Activated gamma-delta T cell treated with Interleukin-2 at 50 U/mL for 16 hours (primary cell): Measurements from ENCODE around the gene FMN1.

Source experiments
- DNase-seq: peaks from one replicate; pipeline ENCODE4 v3.0.0-alpha.2; 2020

Gene FMN1

DNA sequence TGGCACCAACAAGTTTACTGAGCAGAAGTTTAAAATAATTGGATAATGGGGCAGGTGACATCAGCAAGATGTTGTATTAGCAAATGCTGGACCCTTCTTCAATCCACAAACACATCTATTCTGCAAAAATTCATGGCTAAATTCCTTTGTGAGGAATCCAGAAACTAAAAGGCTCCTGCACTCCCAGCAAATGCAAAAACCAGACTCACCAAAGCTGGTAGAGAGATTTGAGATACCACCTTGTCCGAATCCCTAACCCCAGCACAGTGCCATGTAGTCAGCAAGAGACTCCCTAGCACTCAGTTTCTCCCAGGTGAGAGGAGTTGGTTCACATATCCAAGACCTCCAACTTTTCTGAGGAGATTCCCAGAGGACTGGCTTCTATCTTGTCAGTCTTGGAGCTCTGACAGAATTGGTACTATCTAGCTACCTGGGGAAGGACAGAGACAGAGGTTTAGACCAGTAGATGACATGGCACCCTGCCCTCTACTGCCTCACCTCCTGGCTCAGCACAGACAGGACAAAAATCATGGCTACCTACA lies 454.9 kb downstream of the FMN1 start:
- DNase-seq, result no peak

- DNase-seq, result no peak
Measured at GRCh38 chr15:32738666-32739065, 455.8 kb downstream of the FMN1 start.

DNA sequence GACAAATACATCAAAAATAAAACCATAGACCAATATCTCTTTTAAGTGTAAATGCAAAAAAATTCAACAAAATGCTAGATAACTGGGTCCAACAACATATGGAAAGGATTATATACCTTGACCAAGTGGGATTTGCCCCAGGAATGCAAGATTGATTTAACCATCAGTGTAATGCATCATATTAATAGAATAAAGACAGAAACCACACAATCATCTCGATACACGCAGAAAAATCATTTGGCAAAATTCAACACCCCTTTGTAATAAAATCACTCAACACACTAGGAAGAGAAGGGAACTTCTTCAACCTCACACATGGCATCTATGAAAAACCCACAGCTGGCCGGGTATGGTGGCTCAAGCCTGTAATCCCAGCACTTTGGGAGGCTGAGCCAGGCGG lies 457.2 kb downstream of the FMN1 start:
- DNase-seq, result no peak

DNA sequence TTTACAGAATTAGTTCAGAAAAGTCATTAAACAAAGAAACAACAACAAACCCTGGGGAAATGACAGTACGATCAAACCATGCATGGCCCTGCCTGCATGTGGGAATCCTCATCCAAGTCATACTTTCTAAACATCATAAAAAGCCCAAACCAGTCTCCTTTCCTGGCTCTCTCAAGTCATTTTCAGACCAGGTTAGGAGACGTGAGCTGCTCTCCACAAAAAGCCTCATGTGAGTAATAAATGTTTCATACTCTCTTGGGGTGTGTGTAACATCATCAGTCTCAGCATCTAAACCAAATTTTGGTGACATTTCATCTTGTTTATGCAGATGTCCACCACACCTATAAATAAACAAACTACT lies 457.8 kb downstream of the FMN1 start:
- DNase-seq, result no peak

DNA sequence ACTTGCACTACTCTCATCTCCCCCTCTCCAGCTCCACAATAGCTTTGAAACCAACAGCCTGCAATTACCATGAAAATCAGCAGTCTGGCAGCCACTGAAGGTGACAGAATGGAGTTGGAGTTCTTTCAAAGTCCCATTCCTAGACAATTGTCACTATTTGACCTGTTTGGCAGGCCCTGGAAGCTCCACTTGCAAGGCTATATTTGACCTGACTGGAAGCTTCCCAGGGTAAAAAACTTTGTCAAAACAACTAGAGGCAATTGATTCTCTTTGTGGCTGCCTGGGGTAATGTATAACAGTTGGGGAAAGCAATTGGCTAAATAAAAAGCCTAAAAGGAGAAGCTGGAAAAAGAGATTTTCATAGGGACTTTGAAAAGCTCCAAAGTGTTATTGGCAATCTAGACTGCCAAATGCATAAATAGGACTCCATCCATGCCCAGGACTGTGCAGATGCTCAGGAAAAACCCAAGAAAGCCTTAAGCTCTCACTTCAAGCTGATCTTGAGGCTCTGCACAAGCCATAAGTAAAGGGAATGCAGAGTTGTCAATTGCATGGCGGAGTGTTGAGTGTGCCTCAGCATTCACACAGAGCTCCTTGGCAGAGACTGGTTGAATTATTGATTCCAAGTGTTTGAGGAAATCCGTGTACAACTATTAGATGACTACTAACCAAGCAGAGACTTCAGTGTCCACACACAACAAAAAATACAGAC lies 458.4 kb downstream of the FMN1 start:
- no peak for DNase-seq

DNA sequence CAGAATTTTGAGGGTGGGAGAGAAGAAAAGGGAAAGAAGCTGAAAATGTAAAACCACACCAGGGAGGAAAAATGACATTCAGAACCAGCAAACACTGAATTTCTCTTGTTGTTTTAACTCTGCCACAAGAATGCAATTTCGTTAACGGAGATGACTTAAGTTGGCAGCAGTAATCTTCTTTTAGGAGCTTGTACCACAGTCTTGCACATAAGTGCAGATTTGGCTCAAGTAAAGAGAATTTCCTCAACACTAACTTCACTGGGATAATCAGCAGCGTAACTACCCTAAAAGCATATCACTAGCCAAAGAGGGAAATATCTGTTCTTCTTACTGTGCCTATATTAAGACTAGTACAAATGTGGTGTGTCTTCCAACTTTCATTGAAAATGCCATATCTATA lies 461.2 kb downstream of the FMN1 start:
- DNase-seq, result no peak

- no peak for DNase-seq
Measured at GRCh38 chr15:32732574-32733157, 461.8 kb downstream of the FMN1 start.

- no peak for DNase-seq
Measured at GRCh38 chr15:32730677-32731654, 463.5 kb downstream of the FMN1 start.

- DNase-seq, result no peak
Measured at GRCh38 chr15:32729700-32730395, 464.7 kb downstream of the FMN1 start.

- DNase-seq, result no peak
Measured at GRCh38 chr15:32723171-32723948, 471.2 kb downstream of the FMN1 start.

DNA sequence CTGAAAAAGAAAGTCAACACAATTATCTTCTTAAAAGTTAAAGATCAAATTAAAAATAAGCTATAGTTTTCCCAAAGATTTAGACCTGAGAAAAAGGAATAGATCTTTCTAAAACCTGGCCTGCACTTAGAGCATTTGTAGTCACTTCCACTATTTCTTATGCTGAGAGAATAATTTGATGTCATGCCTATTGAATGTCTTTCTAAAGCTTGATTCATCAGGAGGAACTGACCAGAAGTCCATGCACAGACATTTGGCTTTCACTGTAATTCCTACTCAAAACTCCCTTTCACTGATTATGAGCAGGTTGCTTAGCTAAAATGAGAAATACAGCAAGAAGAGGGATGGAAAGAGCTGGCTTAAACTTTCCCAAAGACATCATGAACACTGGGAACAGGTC lies 472.4 kb downstream of the FMN1 start:
- no peak for DNase-seq

GRCh38 chr15:32721596-32721995 lies 472.9 kb downstream of the FMN1 start:
- no peak for DNase-seq

GRCh38 chr15:32718821-32719716 lies 475.4 kb downstream of the FMN1 start:
- no peak for DNase-seq

DNA sequence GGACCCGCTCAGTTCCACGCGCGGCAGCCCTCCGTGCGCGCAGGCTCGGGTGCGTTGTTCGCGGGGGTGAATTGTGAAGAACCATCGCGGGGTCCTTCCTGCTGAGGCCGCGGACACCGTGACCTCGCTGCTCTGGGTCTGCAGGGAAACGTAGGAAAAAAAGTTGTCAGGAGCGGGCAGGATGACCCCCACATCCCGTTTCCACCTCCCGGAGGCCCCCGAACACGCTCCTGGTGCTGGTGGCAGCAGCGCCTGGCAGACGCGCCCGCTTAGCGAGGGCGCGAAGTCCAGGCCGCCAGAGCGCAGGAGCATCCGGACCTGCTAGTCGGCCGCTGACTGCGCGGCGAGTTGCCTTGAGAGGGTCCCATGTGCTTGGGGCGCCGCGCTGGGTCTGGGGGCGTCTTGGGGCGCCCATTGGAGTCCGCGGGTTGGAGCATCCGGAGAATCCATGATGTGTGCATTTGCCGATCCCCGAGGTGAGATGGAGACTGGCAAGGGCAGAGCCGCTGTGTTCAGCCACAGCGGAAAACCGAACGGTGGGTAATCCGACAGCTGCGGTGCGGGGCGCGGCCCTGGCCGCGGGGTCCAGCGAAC lies 476.2 kb downstream of the FMN1 start:
- no peak for DNase-seq

GRCh38 chr15:32717426-32718226 lies 476.9 kb downstream of the FMN1 start, which contains the start of gene GREM1:
GREM1 (plus strand) TSS chr15:32718004; CDS start chr15:32730691, 12,687 bp downstream.
- DNase-seq, result no peak

DNA sequence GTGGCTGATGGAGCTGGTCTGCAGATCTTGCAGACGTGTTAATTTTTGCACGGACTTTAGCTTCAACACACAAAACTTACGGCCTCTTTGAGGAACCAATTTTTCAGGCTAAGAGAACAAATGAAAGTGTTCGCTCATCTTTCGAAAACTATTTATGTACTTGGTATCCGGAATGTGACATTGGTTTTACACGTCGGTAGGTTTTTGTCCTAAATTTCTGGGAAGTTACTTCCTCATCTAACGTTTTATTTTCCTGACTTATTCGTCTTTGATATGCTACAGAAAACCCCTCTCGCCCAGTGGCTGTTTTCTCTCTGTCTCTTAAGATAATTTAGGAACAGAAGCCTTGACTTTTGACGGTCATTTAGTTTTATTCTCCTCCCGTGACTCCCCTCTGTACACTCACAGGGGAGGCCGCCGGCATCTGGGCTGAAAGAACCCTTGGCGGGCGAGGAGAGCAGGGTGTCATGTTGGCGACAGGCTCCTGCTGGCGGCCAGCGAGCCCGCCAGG lies 477.5 kb downstream of the FMN1 start:
- DNase-seq, result no peak

GRCh38 chr15:32716216-32716914 lies 478.1 kb downstream of the FMN1 start:
- DNase-seq, result no peak
